Mesothelial cell of epicardium (in vitro differentiated cells): Measurements from ENCODE around the gene AMT. TPM values are rescaled to one million over a fixed set of nuclear protein-coding genes. Genes with fewer than 3 reads are reported as not detected.

Experiments
- DNase-seq, 2 experiments: peaks; one replicate each; pipeline ENCODE4 v3.0.0; 2021; ENCODE audit warnings: low spot score in 2 of 2; ENCODE audit not compliant: unreplicated experiment in 2 of 2
- H3K27ac Mint-ChIP-seq: 2 replicates; pipeline ENCODE4 v1.8.0; 2021; ENCODE audit warnings: mixed read lengths
- H3K27me3 Mint-ChIP-seq: 2 replicates; pipeline ENCODE4 v1.8.0; 2021; ENCODE audit warnings: low read depth, mixed read lengths
- H3K36me3 Mint-ChIP-seq: 2 replicates; pipeline ENCODE4 v1.8.0; 2021; ENCODE audit warnings: mixed read lengths
- H3K4me1 Mint-ChIP-seq: 2 replicates; pipeline ENCODE4 v1.8.0; 2021; ENCODE audit warnings: mixed read lengths
- H3K4me3 Mint-ChIP-seq: 2 replicates; pipeline ENCODE4 v1.8.0; 2021; ENCODE audit warnings: mild to moderate bottlenecking, moderate library complexity, mixed read lengths
- H3K9me3 Mint-ChIP-seq: 2 replicates; pipeline ENCODE4 v1.8.0; 2021; ENCODE audit warnings: mixed read lengths
- total RNA-seq: library from RNA; stranded (reverse); gene quantifications from 3 replicates; pipeline ENCODE4 v1.2.1, GENCODE V29; 2021
- TF ChIP-seq, protein P1 (sequence below): fragments of 200-600 bp; sonication (generic); IDR thresholded peaks from one replicate; pipeline ENCODE4 v1.5.0; 2021; ENCODE audit warnings: antibody characterized with exemption; ENCODE audit not compliant: unreplicated experiment

The AMT gene
- total RNA-seq, 1 donor from 2014 or later, result 33.4 TPM

DNA sequence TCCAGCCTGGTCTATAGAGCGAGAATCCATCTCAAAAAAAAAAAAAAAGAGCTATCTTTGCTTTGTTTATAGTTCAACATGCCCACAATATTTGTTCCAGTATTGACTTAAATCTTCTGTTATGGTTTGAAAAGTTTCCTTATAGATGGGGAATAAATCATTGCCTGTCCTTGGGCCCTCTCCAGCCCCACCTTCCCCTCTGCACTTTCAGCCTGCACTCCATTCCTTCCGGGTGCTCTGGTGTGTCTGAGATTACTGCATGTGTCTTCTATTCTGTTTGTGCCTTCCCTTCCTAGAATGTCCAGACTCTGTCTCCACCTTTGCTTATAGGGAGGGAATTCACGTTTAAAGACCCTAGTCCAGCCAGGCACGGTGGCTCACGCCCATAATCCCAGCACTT lies 38.9 kb downstream of the AMT start:
- no peak for DNase-seq
- Mint-ChIP-seq H3K4me1 (peaks cover 9% of the 10 kb centered on the region), H3K36me3 (peaks cover 7% of the 10 kb centered on the region), H3K9me3 (no peaks in the 10 kb centered on the region), H3K4me3 (no peak overlapping the region), H3K27me3 (no peaks in the 10 kb centered on the region), H3K27ac (no peak overlapping the region)
- TF ChIP-seq, protein P1, sequence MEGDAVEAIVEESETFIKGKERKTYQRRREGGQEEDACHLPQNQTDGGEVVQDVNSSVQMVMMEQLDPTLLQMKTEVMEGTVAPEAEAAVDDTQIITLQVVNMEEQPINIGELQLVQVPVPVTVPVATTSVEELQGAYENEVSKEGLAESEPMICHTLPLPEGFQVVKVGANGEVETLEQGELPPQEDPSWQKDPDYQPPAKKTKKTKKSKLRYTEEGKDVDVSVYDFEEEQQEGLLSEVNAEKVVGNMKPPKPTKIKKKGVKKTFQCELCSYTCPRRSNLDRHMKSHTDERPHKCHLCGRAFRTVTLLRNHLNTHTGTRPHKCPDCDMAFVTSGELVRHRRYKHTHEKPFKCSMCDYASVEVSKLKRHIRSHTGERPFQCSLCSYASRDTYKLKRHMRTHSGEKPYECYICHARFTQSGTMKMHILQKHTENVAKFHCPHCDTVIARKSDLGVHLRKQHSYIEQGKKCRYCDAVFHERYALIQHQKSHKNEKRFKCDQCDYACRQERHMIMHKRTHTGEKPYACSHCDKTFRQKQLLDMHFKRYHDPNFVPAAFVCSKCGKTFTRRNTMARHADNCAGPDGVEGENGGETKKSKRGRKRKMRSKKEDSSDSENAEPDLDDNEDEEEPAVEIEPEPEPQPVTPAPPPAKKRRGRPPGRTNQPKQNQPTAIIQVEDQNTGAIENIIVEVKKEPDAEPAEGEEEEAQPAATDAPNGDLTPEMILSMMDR, result no peak

DNA sequence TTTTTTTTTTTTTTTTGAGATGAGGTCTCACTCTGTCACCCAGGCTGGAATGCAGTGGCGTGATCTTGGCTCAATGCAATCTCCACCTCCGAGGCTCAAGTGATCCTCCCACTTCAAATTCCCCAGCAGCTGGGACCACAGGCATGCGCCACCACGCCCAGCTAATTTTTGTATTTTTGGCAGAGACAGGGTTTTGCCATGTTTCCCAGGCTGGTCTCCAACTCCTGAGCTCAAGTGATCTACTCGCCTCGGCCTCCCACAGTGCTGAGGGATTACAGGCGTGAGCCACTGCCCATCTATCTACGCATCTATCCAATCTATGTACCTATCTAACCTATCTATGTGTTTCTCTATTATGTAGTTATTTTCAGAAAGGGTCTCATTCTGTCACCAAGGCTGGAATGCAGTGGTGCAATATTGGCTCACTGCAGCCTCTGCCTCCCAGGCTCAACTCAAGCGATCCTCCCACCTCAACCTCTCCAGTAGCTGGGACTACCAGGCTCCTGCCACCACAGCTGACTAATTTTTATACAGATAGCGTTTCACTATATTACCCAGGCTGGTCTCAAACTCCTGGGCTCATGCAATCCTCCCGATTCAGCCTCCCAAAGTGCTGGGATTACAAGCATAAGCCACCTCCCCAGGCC lies 43.9 kb downstream of the AMT start:
- TF ChIP-seq, protein P1, result no peak
- H3K27ac Mint-ChIP-seq, result peak overlapping the region; percentile 82
- no peaks in the 10 kb centered on the region for H3K27me3 Mint-ChIP-seq

DNA sequence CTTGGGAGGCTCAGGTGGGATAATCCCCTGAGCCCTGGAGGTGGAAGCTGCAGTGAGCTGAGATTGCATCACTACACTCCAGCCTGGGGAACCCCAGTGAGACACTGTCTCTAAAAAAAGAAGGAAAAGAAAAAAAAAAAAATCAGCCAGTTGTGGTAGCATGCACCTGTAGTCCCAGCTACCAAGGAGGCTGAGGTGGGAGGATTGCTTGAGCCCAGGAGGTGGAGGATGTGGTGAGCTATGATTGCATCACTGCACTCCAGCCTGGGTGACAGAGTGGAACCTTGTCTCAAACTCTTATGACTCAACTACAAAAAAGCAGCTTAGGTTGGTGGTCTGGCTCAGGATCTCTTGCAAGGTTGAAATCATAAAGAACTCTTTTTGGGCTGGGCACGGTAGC lies 44.8 kb downstream of the AMT start:
- TF ChIP-seq, protein P1, result no peak
- no peaks in the 10 kb centered on the region for H3K27me3 Mint-ChIP-seq
- no peaks in the 10 kb centered on the region for H3K9me3 Mint-ChIP-seq
- peaks cover 4% of the 10 kb centered on the region for H3K4me1 Mint-ChIP-seq
- H3K4me3 Mint-ChIP-seq, result no peak overlapping the region
- H3K36me3 Mint-ChIP-seq, result peaks cover 20% of the 10 kb centered on the region
- no peak for DNase-seq
- H3K27ac Mint-ChIP-seq, result no peak overlapping the region

More for the DNA sequence above, 43.9 kb downstream of the AMT start:
- no peak overlapping the region for H3K4me3 Mint-ChIP-seq
- peaks cover 14% of the 10 kb centered on the region for H3K36me3 Mint-ChIP-seq
- peaks cover 4% of the 10 kb centered on the region for H3K4me1 Mint-ChIP-seq
- no peak for DNase-seq
- H3K9me3 Mint-ChIP-seq, result no peaks in the 10 kb centered on the region

DNA sequence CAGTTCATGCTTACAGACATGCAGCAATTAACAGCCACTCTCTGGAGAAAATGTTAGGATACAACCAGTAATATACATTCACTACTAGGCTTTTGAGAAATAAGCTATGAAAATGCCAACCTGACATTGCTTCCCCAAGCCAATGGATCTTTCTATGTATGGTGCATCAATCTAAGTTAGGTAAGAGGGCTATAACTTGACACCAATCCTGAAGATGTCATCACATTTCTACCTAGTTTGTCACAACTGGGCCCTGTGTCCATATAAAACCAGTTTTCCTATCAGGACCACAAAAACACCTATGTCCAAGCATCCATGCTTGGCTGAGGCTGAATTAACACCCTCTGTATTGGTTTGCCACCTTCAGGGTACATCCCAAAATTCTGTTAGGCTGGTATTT lies 50.3 kb downstream of the AMT start:
- no peak overlapping the region for H3K4me3 Mint-ChIP-seq
- peaks cover 31% of the 10 kb centered on the region for H3K36me3 Mint-ChIP-seq
- TF ChIP-seq, protein P1, result no peak
- no peaks in the 10 kb centered on the region for H3K4me1 Mint-ChIP-seq
- H3K27me3 Mint-ChIP-seq, result no peaks in the 10 kb centered on the region
- H3K27ac Mint-ChIP-seq, result no peak overlapping the region
- H3K9me3 Mint-ChIP-seq, result no peaks in the 10 kb centered on the region
- no peak for DNase-seq

DNA sequence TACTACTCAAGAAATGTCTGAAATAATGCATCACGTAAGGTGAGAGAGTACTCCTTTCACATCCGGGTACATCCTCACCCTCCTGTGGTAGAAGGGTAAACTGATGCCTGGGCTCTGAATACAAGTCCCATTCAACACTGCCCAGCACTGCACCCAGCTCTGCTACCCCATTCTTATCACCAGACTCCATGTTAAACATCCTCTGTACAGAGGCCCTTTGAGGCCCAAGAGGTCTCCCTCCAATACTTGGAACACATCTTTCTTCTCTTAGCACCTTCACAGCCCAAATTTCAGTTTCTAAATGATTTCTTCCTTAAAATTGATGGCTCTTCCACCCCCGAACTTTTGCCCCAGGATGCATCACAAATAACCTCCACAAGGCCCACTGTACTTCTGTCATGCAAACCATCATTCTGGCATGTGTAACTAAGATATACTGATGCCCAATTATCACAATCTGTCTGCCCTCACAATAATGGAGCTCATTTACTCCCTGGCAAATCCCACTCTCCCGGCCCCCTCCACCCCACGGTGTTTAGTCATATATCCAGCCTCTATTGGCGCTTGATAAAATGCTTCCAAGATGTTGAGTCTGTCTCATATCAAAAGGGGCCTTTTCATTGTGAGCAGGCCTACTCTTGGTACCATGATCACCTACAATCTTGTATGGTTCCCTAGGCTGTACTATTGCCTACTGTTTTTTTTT lies 51.5 kb downstream of the AMT start:
- no peak for DNase-seq
- TF ChIP-seq, protein P1, result no peak
- no peak overlapping the region for H3K4me3 Mint-ChIP-seq
- H3K27me3 Mint-ChIP-seq, result no peaks in the 10 kb centered on the region
- H3K9me3 Mint-ChIP-seq, result no peaks in the 10 kb centered on the region
- H3K27ac Mint-ChIP-seq, result peak overlapping the region; percentile 2
- H3K36me3 Mint-ChIP-seq, result peaks cover 40% of the 10 kb centered on the region
- H3K4me1 Mint-ChIP-seq, result no peaks in the 10 kb centered on the region

Other genes starting within 250 kb of the AMT start
- 13.2 to 14.7 TPM (median 13.4 TPM) in 3 replicates for gene C3orf62, start 145.2 kb downstream of the AMT start, total RNA-seq
- gene USP4, start 82.4 kb downstream of the AMT start, total RNA-seq, result 53.1 to 55.3 TPM (median 54.5 TPM) in 3 replicates
- 97.9 to 108 TPM (median 98.7 TPM) in 3 replicates for gene GPX1, start 64.1 kb downstream of the AMT start, total RNA-seq
- gene RHOA, start 10.5 kb downstream of the AMT start, total RNA-seq, result 248 to 261 TPM (median 250 TPM) in 3 replicates
- gene TCTA, start 10.1 kb downstream of the AMT start, total RNA-seq, result 13.7 to 15.8 TPM (median 13.9 TPM) in 3 replicates
- gene NICN1, start 6.9 kb upstream of the AMT start, total RNA-seq, result 29.3 to 34.4 TPM (median 31.9 TPM) in 3 replicates
- 118 to 128 TPM (median 120 TPM) in 3 replicates for gene DAG1, start 47.8 kb upstream of the AMT start, total RNA-seq
- gene BSN, start 132.0 kb upstream of the AMT start, total RNA-seq, result 0.67 to 0.75 TPM (median 0.69 TPM) in 3 replicates